Lung (tissue), 12 donors: ENCODE data around the gene TENT4A. TPM values are rescaled to one million over a fixed set of nuclear protein-coding genes. Genes with fewer than 3 reads are reported as not detected.
"Not testable (repeated sequence)": the region's sequence is repeated elsewhere in the genome, so short reads cannot be mapped to it uniquely, and the experiment has no call there.

Experiments used
- ATAC-seq: fragments of 200-7000 bp; cut with Tn5 transposase; one replicate; pipeline ENCODE4 v1.9.1; 2020; ENCODE audit warnings: moderate number of reproducible peaks; ENCODE audit not compliant: insufficient read depth, low FRiP score
- DNase-seq, 3 donors: peaks; one replicate each; pipeline ENCODE4 v3.0.0-alpha.2; 2013 to 2017
- H3K27ac ChIP-seq, 2 donors: one replicate each; pipeline ENCODE4 v1.5.1; 2013; ENCODE audit warnings: mild to moderate bottlenecking in 2 of 2, moderate library complexity in 2 of 2, control low read depth in 1 of 2, inconsistent platforms in 1 of 2, low read depth in 1 of 2, low read length in 1 of 2
- H3K27me3 ChIP-seq, 3 donors: one replicate each; pipeline ENCODE4 v1.5.1; 2013; ENCODE audit warnings: low read length in 2 of 3; ENCODE audit not compliant: control insufficient read depth in 3 of 3, insufficient read depth in 3 of 3
- H3K36me3 ChIP-seq, 4 donors: one replicate each; pipeline ENCODE4 v1.5.1; 2013; ENCODE audit warnings: low read length in 4 of 4, mild to moderate bottlenecking in 1 of 4, moderate library complexity in 1 of 4; ENCODE audit not compliant: control insufficient read depth in 4 of 4, insufficient read depth in 4 of 4
- H3K4me1 ChIP-seq, 5 donors: one replicate each; pipeline ENCODE4 v1.5.1; 2013; ENCODE audit warnings: low read length in 5 of 5, mild to moderate bottlenecking in 2 of 5, moderate library complexity in 1 of 5; ENCODE audit not compliant: control insufficient read depth in 5 of 5, insufficient read depth in 5 of 5
- H3K4me3 ChIP-seq: one replicate; pipeline ENCODE4 v1.5.1; 2013; ENCODE audit warnings: mild to moderate bottlenecking, control low read depth, moderate library complexity
- H3K9ac ChIP-seq, 2 donors: one replicate each; pipeline ENCODE4 v1.5.1; 2013; ENCODE audit warnings: low read length in 2 of 2, control low read depth in 1 of 2; ENCODE audit not compliant: insufficient read depth in 1 of 2
- H3K9me3 ChIP-seq, 4 donors: one replicate each; pipeline ENCODE4 v1.5.1; 2013; ENCODE audit warnings: low read length in 3 of 4, mild to moderate bottlenecking in 1 of 4, moderate library complexity in 1 of 4; ENCODE audit not compliant: control insufficient read depth in 4 of 4, insufficient read depth in 3 of 4
- CTCF ChIP-seq: IDR thresholded peaks from 2 replicates; pipeline ENCODE4 v1.5.1; 2012; ENCODE audit warnings: mild to moderate bottlenecking; ENCODE audit errors: control extremely low read depth, extremely low read depth
- WGBS, 2 donors: extraction: QIAGEN DNeasy Blood & Tissue Kit; methylation state at CpG; one replicate each; pipeline ENCODE4 v1.1.7; 2013; 5-methylcytosine and 5-hydroxymethylcytosine counted together
- polyA plus RNA-seq, 2 donors: library from polyadenylated mRNA; stranded (reverse); fragments of 200-250 nt; gene quantifications; one replicate each; pipeline ENCODE4 v1.2.1, GENCODE V29; 2013
- total RNA-seq, 2 donors: library from RNA; depleted of rRNA in 1 of 2; stranded (reverse); fragments of >200 nt in 1 of 2; gene quantifications; one replicate each; pipeline ENCODE4 v1.2.1, GENCODE V29; 2014 to 2021
- donor health status: control.
- donor health status: control.
- donor health status: Bipolar disorder and iron deficiency.
- donor health status: healthy.
- donor health status: DM: yes; HTN: yes; CAD: no.

TENT4A gene
- total and polyA plus RNA-seq, 4 donors: 9.4 to 46.9 (median 17.3) TPM

GRCh38 chr5:6772886-6773285 lies 59.7 kb downstream of the TENT4A start:
- H3K4me3 ChIP-seq: no peak overlapping the region
- no peak for TF ChIP-seq CTCF
- no peaks in the 10 kb centered on the region for H3K36me3 ChIP-seq
- peaks cover 0 to 2% (median 0%) of the 10 kb centered on the region in 5 donors for H3K4me1 ChIP-seq
- H3K27me3 ChIP-seq: peaks cover 0 to 2% (median 0%) of the 10 kb centered on the region in 3 donors
- no peak overlapping the region for H3K9ac ChIP-seq
- H3K9me3 ChIP-seq: peaks cover 0 to 3% (median 0%) of the 10 kb centered on the region in 4 donors
- no peak for ATAC-seq
- 73 to 90% methylated on average over 11 of the region's 11 CpGs for WGBS, 2 donors
- no peak for DNase-seq
- no peak overlapping the region for H3K27ac ChIP-seq

DNA sequence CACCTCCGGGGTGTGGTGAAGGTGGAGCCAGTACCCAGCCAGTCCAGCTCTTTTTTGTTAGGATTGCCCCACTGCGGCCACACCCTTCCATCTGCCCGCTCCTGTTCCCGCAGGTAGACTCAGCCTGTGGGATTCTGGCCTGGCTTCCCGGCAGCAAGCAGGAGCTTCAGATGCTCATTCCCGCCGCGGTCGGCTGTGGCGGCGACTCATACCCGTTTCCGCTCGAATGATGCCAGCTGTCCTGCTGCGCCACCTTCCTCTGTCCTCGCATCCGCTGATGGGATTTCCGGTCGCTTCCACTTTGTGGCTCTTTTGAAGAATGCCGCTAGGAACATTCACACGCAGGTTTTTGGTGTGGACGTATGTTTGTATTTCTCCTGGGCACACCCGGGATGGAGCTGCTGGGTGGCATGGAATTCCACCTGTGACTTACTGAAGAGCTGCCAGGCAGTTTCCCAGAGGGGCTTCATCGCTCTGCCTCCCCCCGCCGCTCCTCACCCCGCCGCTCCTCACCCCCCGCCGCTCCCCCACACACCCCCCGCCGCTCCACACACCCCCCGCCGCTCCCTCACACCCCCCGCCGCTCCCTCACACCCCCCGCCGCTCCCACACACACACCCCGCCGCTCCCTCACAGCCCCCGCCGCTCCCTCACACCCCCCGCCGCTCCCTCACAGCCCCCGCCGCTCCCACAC lies 60.3 kb downstream of the TENT4A start:
- peaks cover 0 to 3% (median 0%) of the 10 kb centered on the region in 4 donors for H3K9me3 ChIP-seq
- H3K4me3 ChIP-seq: no peak overlapping the region
- no peak for TF ChIP-seq CTCF
- H3K4me1 ChIP-seq: peaks cover 0 to 2% (median 0%) of the 10 kb centered on the region in 5 donors
- no peak overlapping the region for H3K27ac ChIP-seq
- no peak for ATAC-seq
- H3K27me3 ChIP-seq: peaks cover 0 to 2% (median 0%) of the 10 kb centered on the region in 3 donors
- WGBS, 2 donors: 79 to 89% methylated on average over 23 to 29 of the region's 46 CpGs
- H3K9ac ChIP-seq: no peak overlapping the region
- no peaks in the 10 kb centered on the region for H3K36me3 ChIP-seq
- DNase-seq: no peak

GRCh38 chr5:6774207-6774606 lies 61.0 kb downstream of the TENT4A start:
- 56 to 71% methylated on average over 5 to 21 of the region's 27 CpGs for WGBS, 2 donors
- DNase-seq, H3K4me1 ChIP-seq, H3K9ac ChIP-seq, H3K27me3 ChIP-seq, ATAC-seq, H3K36me3 ChIP-seq, H3K4me3 ChIP-seq, H3K27ac ChIP-seq, H3K9me3 ChIP-seq: not testable (repeated sequence)

GRCh38 chr5:6774721-6775204 lies 61.5 kb downstream of the TENT4A start:
- no peak for TF ChIP-seq CTCF
- no peak overlapping the region for H3K9ac ChIP-seq

More at GRCh38 chr5:6774721-6775204, 61.5 kb downstream of the TENT4A start:
- H3K4me3 ChIP-seq: no peak overlapping the region
- H3K36me3 ChIP-seq: no peaks in the 10 kb centered on the region
- peaks cover 0 to 3% (median 0%) of the 10 kb centered on the region in 4 donors for H3K9me3 ChIP-seq
- no peak overlapping the region for H3K27ac ChIP-seq
- H3K4me1 ChIP-seq: peaks cover 0 to 2% (median 0%) of the 10 kb centered on the region in 5 donors
- ATAC-seq (no peak), DNase-seq (no peak)
- peaks cover 0 to 2% (median 0%) of the 10 kb centered on the region in 3 donors for H3K27me3 ChIP-seq
- 40 to 47% methylated on average over 15 of the region's 15 CpGs for WGBS, 2 donors
